Measurements from ENCODE around the gene ZFP3.
"Not testable (repeated sequence)": the region's sequence is repeated elsewhere in the genome, so short reads cannot be mapped to it uniquely, and the experiment has no call there.

ZFP3 gene

DNA sequence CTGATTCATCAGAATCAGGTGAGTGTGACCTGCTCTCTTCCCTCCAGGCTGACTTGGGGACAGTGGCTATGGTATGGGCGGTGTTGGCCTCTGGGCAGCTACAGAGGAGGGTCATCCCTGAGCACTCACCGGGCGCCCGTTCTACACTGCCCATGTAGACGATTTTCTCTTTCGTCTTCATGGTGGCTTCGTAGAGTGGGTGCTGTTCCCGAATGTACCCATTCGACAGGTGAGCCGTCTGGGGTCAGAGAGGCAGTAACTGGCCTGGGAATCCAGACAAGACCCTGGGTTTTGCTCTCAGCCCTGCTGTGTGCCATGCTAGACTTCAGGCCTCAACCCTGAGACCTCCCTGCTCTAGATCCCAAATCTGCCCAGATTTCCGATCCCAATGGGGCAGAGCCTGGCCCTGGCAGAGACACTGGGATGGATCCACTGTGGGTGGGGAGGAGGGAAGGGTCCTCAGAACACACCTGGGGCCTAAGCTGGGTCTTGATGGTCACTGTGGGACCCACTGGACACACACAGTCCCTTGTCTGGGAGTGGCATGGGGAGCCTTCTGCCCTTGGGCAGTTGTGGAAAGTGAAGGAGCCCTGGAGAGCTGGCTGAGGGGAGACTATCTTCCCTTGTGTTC, 50.8 kb downstream of the ZFP3 start:
- Mint-ChIP-seq H3K4me1 (peaks cover 16% of the 10 kb centered on the region), H3K27ac (no peak overlapping the region), H3K36me3 (ENCODE audit: low read depth) (no peaks in the 10 kb centered on the region), H3K9me3 (no peaks in the 10 kb centered on the region), H3K27me3 (ENCODE audit: low read depth) (peaks cover 7% of the 10 kb centered on the region), H3K4me3 (no peak overlapping the region)
- no peak for TF ChIP-seq CTCF (IDR thresholded peaks at IDR 0.05; ENCODE audit: unreplicated experiment in 3 of 3)

GRCh38 chr17:5129770-5130169, 51.5 kb downstream of the ZFP3 start:
- not testable (repeated sequence) for H3K4me3 Mint-ChIP-seq; H3K27me3 Mint-ChIP-seq (ENCODE audit: low read depth); H3K4me1 Mint-ChIP-seq; H3K27ac Mint-ChIP-seq; H3K9me3 Mint-ChIP-seq; H3K36me3 Mint-ChIP-seq (ENCODE audit: low read depth)

DNA sequence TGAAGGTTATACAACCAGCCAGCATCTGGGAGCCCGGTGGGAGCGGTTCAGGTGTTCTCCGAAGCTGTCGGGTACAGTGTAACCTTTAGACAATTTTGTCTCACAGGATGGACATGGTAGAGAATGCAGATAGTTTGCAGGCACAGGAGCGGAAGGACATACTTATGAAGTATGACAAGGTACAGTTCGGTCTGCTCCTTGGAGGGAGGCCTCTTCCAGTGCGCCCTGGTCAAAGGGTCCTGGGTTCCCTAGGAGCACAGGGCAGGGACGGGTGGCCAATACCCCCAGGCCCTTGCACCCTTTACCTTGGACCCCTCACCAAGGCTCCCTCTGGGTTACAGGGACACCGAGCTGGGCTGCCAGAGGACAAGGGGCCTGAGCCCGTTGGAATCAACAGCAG, 52.0 kb downstream of the ZFP3 start:
- H3K9me3 Mint-ChIP-seq; H3K27ac Mint-ChIP-seq; H3K4me3 Mint-ChIP-seq; H3K36me3 Mint-ChIP-seq (ENCODE audit: low read depth); H3K4me1 Mint-ChIP-seq; H3K27me3 Mint-ChIP-seq (ENCODE audit: low read depth): not testable (repeated sequence)

GRCh38 chr17:5130687-5131086, 52.4 kb downstream of the ZFP3 start:
- not testable (repeated sequence) for H3K4me3 Mint-ChIP-seq; H3K27ac Mint-ChIP-seq; H3K9me3 Mint-ChIP-seq; H3K36me3 Mint-ChIP-seq (ENCODE audit: low read depth); H3K27me3 Mint-ChIP-seq (ENCODE audit: low read depth); H3K4me1 Mint-ChIP-seq

DNA sequence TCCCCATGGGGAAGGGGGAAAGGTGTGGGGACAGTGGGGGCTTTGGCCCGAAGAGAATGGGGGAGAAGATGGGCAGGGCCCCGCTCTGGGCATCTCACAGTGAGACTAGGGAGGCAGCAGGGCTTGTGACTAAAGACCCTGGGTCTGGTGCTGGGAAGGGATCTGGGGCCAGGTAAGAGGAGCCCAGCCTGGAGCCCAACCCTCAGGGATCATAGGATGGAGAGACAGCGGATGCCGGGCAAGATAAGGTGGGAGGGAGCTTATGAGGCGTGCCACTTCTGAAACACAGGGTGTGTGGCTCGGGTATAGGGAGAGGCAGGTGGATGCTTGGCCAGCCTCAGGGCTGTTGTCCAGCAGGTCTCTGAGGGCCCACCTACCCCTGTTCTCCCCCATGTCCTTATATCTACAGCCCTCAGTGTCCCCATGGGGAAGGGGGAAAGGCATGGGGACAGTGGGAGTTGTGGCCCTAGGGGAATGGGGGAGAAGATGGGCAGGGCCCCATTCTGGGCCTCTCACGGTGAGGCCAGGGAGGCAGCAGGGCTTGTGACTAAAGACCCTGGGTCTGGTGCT, 53.0 kb downstream of the ZFP3 start:
- H3K27me3 Mint-ChIP-seq (ENCODE audit: low read depth) = no peaks in the 10 kb centered on the region
- H3K36me3 Mint-ChIP-seq (ENCODE audit: low read depth) = no peaks in the 10 kb centered on the region
- peaks cover 6% of the 10 kb centered on the region for H3K4me1 Mint-ChIP-seq
- no peak for TF ChIP-seq CTCF (IDR thresholded peaks at IDR 0.05; ENCODE audit: unreplicated experiment in 3 of 3)
- H3K4me3 Mint-ChIP-seq = no peak overlapping the region
- H3K27ac Mint-ChIP-seq = no peak overlapping the region
- no peaks in the 10 kb centered on the region for H3K9me3 Mint-ChIP-seq

GRCh38 chr17:5131799-5132502, 53.7 kb downstream of the ZFP3 start:
- H3K4me3 Mint-ChIP-seq; H3K9me3 Mint-ChIP-seq; H3K27ac Mint-ChIP-seq; H3K27me3 Mint-ChIP-seq (ENCODE audit: low read depth); H3K36me3 Mint-ChIP-seq (ENCODE audit: low read depth); H3K4me1 Mint-ChIP-seq: not testable (repeated sequence)

DNA sequence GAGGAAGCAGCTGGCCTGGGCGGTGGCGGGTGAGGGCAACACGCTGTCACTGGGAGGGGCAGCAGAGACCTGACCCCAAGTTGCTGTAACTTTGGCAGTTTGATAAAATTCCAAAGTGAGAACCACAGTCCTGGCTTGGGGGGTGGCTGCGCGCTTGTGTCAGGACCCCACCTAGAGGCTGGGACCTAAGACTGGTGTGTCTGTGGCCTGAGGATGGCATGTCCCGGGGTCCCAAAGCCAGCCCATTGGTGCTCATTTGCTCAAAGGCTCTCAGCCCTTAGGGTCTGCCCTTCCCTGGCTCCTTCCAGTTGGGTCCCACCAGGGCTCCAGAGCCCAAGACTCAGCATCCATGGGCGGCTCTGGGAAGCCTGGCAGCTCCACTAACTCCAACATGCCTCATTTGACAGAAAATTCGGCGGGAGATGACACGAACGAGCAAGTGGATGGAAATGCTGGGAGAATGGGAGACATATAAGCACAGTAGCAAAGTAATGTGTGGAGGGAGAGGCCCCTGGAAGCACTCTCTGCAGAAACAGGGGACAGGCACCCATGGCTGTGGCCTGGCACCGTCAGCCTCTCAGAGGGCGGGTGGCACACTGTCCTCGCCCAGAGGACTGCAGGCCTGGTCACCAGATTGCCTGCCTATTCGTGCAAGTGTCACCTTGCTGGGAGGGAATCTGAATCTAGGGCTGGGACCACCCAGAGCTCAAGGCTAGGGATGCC, 54.4 kb downstream of the ZFP3 start:
- not testable (repeated sequence) for H3K4me1 Mint-ChIP-seq; H3K36me3 Mint-ChIP-seq (ENCODE audit: low read depth); H3K4me3 Mint-ChIP-seq; H3K27ac Mint-ChIP-seq; H3K27me3 Mint-ChIP-seq (ENCODE audit: low read depth); H3K9me3 Mint-ChIP-seq

- Mint-ChIP-seq H3K4me3 (no peak overlapping the region), H3K9me3 (no peaks in the 10 kb centered on the region), H3K27ac (no peak overlapping the region), H3K36me3 (ENCODE audit: low read depth) (no peaks in the 10 kb centered on the region), H3K27me3 (ENCODE audit: low read depth) (no peaks in the 10 kb centered on the region), H3K4me1 (no peaks in the 10 kb centered on the region)
- TF ChIP-seq CTCF (IDR thresholded peaks at IDR 0.05; ENCODE audit: unreplicated experiment in 3 of 3) = no peak
These were observed 55.0 kb downstream of the ZFP3 start for GRCh38 chr17:5133311-5133710.

DNA sequence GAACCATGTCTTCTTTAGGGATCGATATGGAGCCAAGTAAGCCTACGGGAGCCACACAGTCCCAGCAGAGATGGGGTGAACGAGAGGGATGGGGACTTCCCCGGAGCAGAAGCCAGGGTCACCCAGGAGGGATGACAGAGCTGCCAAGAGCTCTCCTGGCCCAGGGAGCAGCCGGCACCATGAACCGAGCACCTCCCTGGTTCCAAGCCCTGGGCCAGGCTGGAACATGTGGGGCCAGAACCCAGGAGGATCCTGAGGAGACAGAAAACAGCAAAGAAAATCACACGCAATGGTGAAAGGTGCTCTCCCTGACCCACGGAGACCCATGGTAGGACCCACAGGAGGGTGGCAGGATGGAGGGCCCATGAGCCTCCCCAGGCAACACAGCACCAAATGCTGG, 55.7 kb downstream of the ZFP3 start:
- H3K4me1 Mint-ChIP-seq; H3K27me3 Mint-ChIP-seq (ENCODE audit: low read depth); H3K36me3 Mint-ChIP-seq (ENCODE audit: low read depth); H3K9me3 Mint-ChIP-seq; H3K4me3 Mint-ChIP-seq; H3K27ac Mint-ChIP-seq: not testable (repeated sequence)

GRCh38 chr17:5134571-5134970, 56.3 kb downstream of the ZFP3 start:
- not testable (repeated sequence) for H3K27me3 Mint-ChIP-seq (ENCODE audit: low read depth); H3K27ac Mint-ChIP-seq; H3K9me3 Mint-ChIP-seq; H3K4me1 Mint-ChIP-seq; H3K4me3 Mint-ChIP-seq; H3K36me3 Mint-ChIP-seq (ENCODE audit: low read depth)

GRCh38 chr17:5135131-5135712, 57.0 kb downstream of the ZFP3 start:
- H3K4me3 Mint-ChIP-seq; H3K27ac Mint-ChIP-seq; H3K36me3 Mint-ChIP-seq (ENCODE audit: low read depth); H3K9me3 Mint-ChIP-seq; H3K4me1 Mint-ChIP-seq; H3K27me3 Mint-ChIP-seq (ENCODE audit: low read depth): not testable (repeated sequence)

All from nephron (organoid).